Measurements from ENCODE around the gene MORN1. TPM values are rescaled to one million over a fixed set of nuclear protein-coding genes. Genes with fewer than 3 reads are reported as not detected.

Gene MORN1
- total and polyA plus RNA-seq, 2 of the 4 experiments (the other 2 are of a cell fraction), result 3.0 to 4.2 TPM

GRCh38 chr1:2411801-2412394, 20.5 kb upstream of the MORN1 start (continued):
- TF ChIP-seq ELK1 (IDR thresholded peaks at IDR 0.05; ENCODE audit: borderline replicate concordance, low read depth, low read length), result no peak

- intact Hi-C loops (cut with micrococcal nuclease) (loop anchor here (5.0 to 10.0 kb wide), 3 partner anchors 118 to 905 kb away; partner anchors contain the start of gene PANK4), in situ Hi-C loops (cut with MboI; ENCODE audit: low sequenced_read_pairs) (loop anchor here (5.0 to 25.0 kb wide), 3 partner anchors 133 to 1013 kb away; no protein-coding TSS in a partner anchor), dilution Hi-C loops (cut with HindIII; ENCODE audit: low sequenced_read_pairs, unreplicated experiment) (no loop called here)
- H3K23ac ChIP-seq (ENCODE audit: low read depth, low read length), result no peak overlapping the region
- H2AK9ac ChIP-seq (replicated peaks; ENCODE audit: low read depth, low read length, poor library complexity), result peak overlapping the region; percentile 23
- H3K27me3 ChIP-seq (ENCODE audit: control insufficient read depth, insufficient read depth, low read length), result no peaks in the 10 kb centered on the region
- no peaks in the 10 kb centered on the region for H3K9me1 ChIP-seq (ENCODE audit: insufficient read depth, low read length)
- H3K36me3 ChIP-seq (ENCODE audit: control insufficient read depth, insufficient read depth, low read length), result peaks cover 35% of the 10 kb centered on the region
- POLR2A ChIA-PET (ENCODE audit: unreplicated experiment), result interaction anchor here (0.6 kb wide), 1 partner anchor 204 kb away, joined by 10 read pairs; no protein-coding TSS in a partner anchor
- no peak overlapping the region for H3K56ac ChIP-seq (ENCODE audit: extremely low read depth, insufficient read depth, low read length)
- DNase-seq, result no peak
- H4K20me1 ChIP-seq (ENCODE audit: insufficient read depth, low read length), result 0 out of 2 replicates have a peak, but pooled peaks cover 5% of the 10 kb centered on the region
- H2BK15ac ChIP-seq (ENCODE audit: low read depth, low read length), result no peak overlapping the region
- H2AK5ac ChIP-seq (ENCODE audit: low read depth, low read length), result no peak overlapping the region
- H3K9me3 ChIP-seq (ENCODE audit: control insufficient read depth, insufficient read depth, low read length), result no peaks in the 10 kb centered on the region
- no peak overlapping the region for H3K4me2 ChIP-seq (ENCODE audit: low read depth, low read length)
- H3K4me1 ChIP-seq (ENCODE audit: control insufficient read depth, insufficient read depth, low read length), result peaks cover 20% of the 10 kb centered on the region
- no peak overlapping the region for H3K4me3 ChIP-seq (ENCODE audit: insufficient read depth, low read depth, low read length)
- H3K14ac ChIP-seq (replicated peaks; ENCODE audit: low read depth, low read length), result no peak overlapping the region
- H2BK5ac ChIP-seq (ENCODE audit: low read depth, low read length, poor library complexity, severe bottlenecking), result no peak overlapping the region
- no peak overlapping the region for H2BK20ac ChIP-seq (ENCODE audit: low read depth, low read length)
- H4K91ac ChIP-seq (ENCODE audit: insufficient read depth, low read depth, low read length), result no peak overlapping the region
- no peak overlapping the region for H3K18ac ChIP-seq (ENCODE audit: low read depth, low read length)
- H3K4ac ChIP-seq (ENCODE audit: low read depth, low read length), result no peak overlapping the region
- peaks cover 14 to 46% of the 10 kb centered on the region in 2 experiments for H3K79me1 ChIP-seq (ENCODE audit: low read depth in 1 of 2, low read length in 2 of 2)
- CTCF ChIA-PET, result no interaction called here
- ATAC-seq (ENCODE audit: low read depth), result no peak
- no peak overlapping the region for H3K9ac ChIP-seq (ENCODE audit: low read depth, low read length)
- H4K5ac ChIP-seq (ENCODE audit: low read depth, low read length), result no peak overlapping the region
- no peak overlapping the region for H3K27ac ChIP-seq (ENCODE audit: insufficient read depth, low read length)
- BruUV-seq (replicated peaks), result no TSS peak
- H4K8ac ChIP-seq (ENCODE audit: low read depth in 2 of 2, low read length in 2 of 2), result no peak overlapping the region
- WGBS, 2 experiments (ENCODE audit: extremely low coverage in 2 of 2, insufficient read length in 1 of 2), result 94% methylated on average over 2 of the region's 12 CpGs; no CpG with 5 or more reads in 1 of the 2 experiments
- no peak overlapping the region for H2BK120ac ChIP-seq (ENCODE audit: low read depth, low read length)
- no peak overlapping the region for H2AFZ ChIP-seq (replicated peaks; ENCODE audit: low read length, poor library complexity)
- TF ChIP-seq CTCF (conservative IDR thresholded peaks at IDR 0.05; ENCODE audit: low read depth, low read length), result no peak
- no peak for TF ChIP-seq CHD1 (IDR thresholded peaks at IDR 0.05; ENCODE audit: low read depth, low read length)
- TF ChIP-seq FOS (IDR thresholded peaks at IDR 0.05; ENCODE audit: low read depth, low read length), result no peak
- TF ChIP-seq MAFK (IDR thresholded peaks at IDR 0.05; ENCODE audit: low read depth, low read length), result no peak
- TF ChIP-seq USF2 (IDR thresholded peaks at IDR 0.05; ENCODE audit: low read depth, low read length), result no peak
- no peak for TF ChIP-seq RCOR1 (IDR thresholded peaks at IDR 0.05; ENCODE audit: insufficient replicate concordance, low read length)
- no peak for TF ChIP-seq ELK1 (IDR thresholded peaks at IDR 0.05; ENCODE audit: borderline replicate concordance, low read depth, low read length)
- no peak for TF ChIP-seq CEBPB (IDR thresholded peaks at IDR 0.05; ENCODE audit: low read depth, low read length)
- no peak for TF ChIP-seq NFE2L2 (IDR thresholded peaks at IDR 0.05; ENCODE audit: low read depth, low read length)
- no peak for TF ChIP-seq RFX5 (IDR thresholded peaks at IDR 0.05; ENCODE audit: low read depth, low read length)
- no peak for TF ChIP-seq POLR2A (IDR thresholded peaks at IDR 0.05; ENCODE audit: low read depth, low read length)
Measured at GRCh38 chr1:2409745-2410144, 18.4 kb upstream of the MORN1 start.

All from IMR-90 (cell line).